GM12878 (cell line): ENCODE data around the gene RAB31. TPM values are rescaled to one million over a fixed set of nuclear protein-coding genes. Genes with fewer than 3 reads are reported as not detected.

Experiments used
- ATAC-seq: fragments of 200-7000 bp; cut with Tn5 transposase; 3 replicates; pipeline ENCODE4 v1.9.1; 2020; ENCODE audit warnings: mild to moderate bottlenecking, moderate library complexity
- BruUV-seq: library from RNA; stranded (reverse); fragments of 400-500 nt; replicated peaks from 2 replicates; lab custom pipeline; 2021; lab: Mats Ljungman, UMichigan
- CTCF ChIA-PET: fragments of 300-600 bp; sonication (Branson Sonifier 250); formaldehyde crosslinking; extraction: SDS; loops from one replicate; lab custom pipeline; 2021; ENCODE audit warnings: inconsistent platforms; lab: Yijun Ruan, JAX
- POLR2A ChIA-PET: fragments of 350-600 bp; formaldehyde crosslinking; extraction: SDS; loops from one replicate; lab custom pipeline; 2021; ENCODE audit warnings: inconsistent platforms; lab: Charles Lee
- RAD21 ChIA-PET: fragments of 300-600 bp; sonication (Branson Sonifier 250); formaldehyde crosslinking; loops from one replicate; lab custom pipeline; 2023; ENCODE audit warnings: antibody characterized with exemption; ENCODE audit not compliant: unreplicated experiment; lab: Charles Lee
- SMC1A ChIA-PET: fragments of 300-600 bp; sonication (Branson Sonifier 250); formaldehyde crosslinking; loops from one replicate; lab custom pipeline; 2023; ENCODE audit not compliant: unreplicated experiment, uncharacterized antibody; lab: Charles Lee
- DNase-seq: peaks from one replicate; pipeline ENCODE4 v3.0.0-alpha.2; 2011; ENCODE audit warnings: low read depth, low spot score
- FAIRE-seq: peaks from 3 replicates; lab custom pipeline; 2011; peaks lifted over from hg19 to GRCh38; lab: Jason Lieb, UNC
- H2AFZ ChIP-seq: 2 replicates; pipeline ENCODE4 v1.6.0; 2011; ENCODE audit warnings: low read depth, low read length, control low read depth; ENCODE audit not compliant: control insufficient read depth
- H3K27ac ChIP-seq: 2 replicates; pipeline ENCODE4 v1.5.1; 2011; ENCODE audit warnings: control low read depth; ENCODE audit not compliant: control insufficient read depth, insufficient read depth
- H3K27me3 ChIP-seq, 2 experiments: replicated peaks in 1 of 2; 2 replicates each; pipeline versions ENCODE4 v1.6.0 to v1.6.1; 2011; ENCODE audit warnings: low read length in 1 of 2; ENCODE audit not compliant: control insufficient read depth in 2 of 2, insufficient read depth in 2 of 2
- H3K36me3 ChIP-seq, 2 experiments: 2 replicates each; pipeline ENCODE4 v1.5.1; 2011; ENCODE audit warnings: low read length in 1 of 2; ENCODE audit not compliant: control insufficient read depth in 2 of 2, insufficient read depth in 2 of 2
- H3K4me1 ChIP-seq: 2 replicates; pipeline ENCODE4 v1.6.1; 2011; ENCODE audit warnings: mild to moderate bottlenecking, low read length, moderate library complexity, mixed read lengths; ENCODE audit not compliant: control insufficient read depth, insufficient read depth
- H3K4me2 ChIP-seq: 2 replicates; pipeline ENCODE4 v1.6.0; 2011; ENCODE audit warnings: control low read depth; ENCODE audit not compliant: control insufficient read depth, insufficient read depth
- H3K4me3 ChIP-seq: fragments of 200-600 bp; sonication (generic); 2 replicates; pipeline ENCODE4 v1.5.1; 2016
- H3K79me2 ChIP-seq: 2 replicates; pipeline ENCODE4 v1.6.0; 2011; ENCODE audit warnings: low read length; ENCODE audit not compliant: control insufficient read depth, insufficient read depth
- H3K9ac ChIP-seq: 2 replicates; pipeline ENCODE4 v1.8.0; 2011; ENCODE audit warnings: low read length, control low read depth, mixed read lengths; ENCODE audit not compliant: control insufficient read depth, insufficient read depth
- H3K9me3 ChIP-seq: replicated peaks from 3 replicates; pipeline ENCODE4 v1.5.1; 2011; ENCODE audit warnings: mild to moderate bottlenecking, low read length; ENCODE audit not compliant: control insufficient read depth, insufficient read depth
- H4K20me1 ChIP-seq: 2 replicates; pipeline ENCODE4 v1.6.0; 2011; ENCODE audit not compliant: control insufficient read depth, insufficient read depth
- CREB1 ChIP-seq: IDR thresholded peaks from 2 replicates; pipeline ENCODE4 v1.6.1; 2012; ENCODE audit warnings: low read depth, mild to moderate bottlenecking, inconsistent platforms
- CTCF ChIP-seq, 3 experiments: IDR thresholded peaks in 2 of 3; conservative IDR thresholded peaks in 1 of 3; 2 replicates each; pipeline ENCODE4 v1.5.1; 2011; ENCODE audit warnings: low read depth in 3 of 3, low read length in 3 of 3, mild to moderate bottlenecking in 3 of 3, control low read depth in 2 of 3, moderate library complexity in 2 of 3, inconsistent platforms in 1 of 3, mixed read lengths in 1 of 3; ENCODE audit not compliant: control insufficient read depth in 2 of 3, insufficient read depth in 1 of 3; ENCODE audit errors: extremely low read depth in 1 of 3
- GABPA ChIP-seq: IDR thresholded peaks from 2 replicates; pipeline ENCODE4 v1.6.1; 2014; ENCODE audit warnings: antibody characterized with exemption, low read depth, mild to moderate bottlenecking, inconsistent platforms
- HCFC1 ChIP-seq: fragments of 150-350 bp; IDR thresholded peaks from 2 replicates; pipeline ENCODE4 v1.6.1; 2014; ENCODE audit warnings: low read length
- IRF4 ChIP-seq: IDR thresholded peaks from 2 replicates; pipeline ENCODE4 v1.6.1; 2011; ENCODE audit warnings: low read depth, low read length
- IRF5 ChIP-seq: fragments of 450-650 bp; IDR thresholded peaks from 2 replicates; pipeline ENCODE4 v1.6.1; 2017; ENCODE audit warnings: borderline replicate concordance
- NR2C1 ChIP-seq: fragments of 450-650 bp; IDR thresholded peaks from 2 replicates; pipeline ENCODE4 v1.6.1; 2017; ENCODE audit warnings: antibody characterized with exemption, mild to moderate bottlenecking, moderate library complexity
- RB1 ChIP-seq: fragments of 450-650 bp; formaldehyde crosslinking; IDR thresholded peaks from 2 replicates; pipeline ENCODE4 v1.6.1; 2017; ENCODE audit warnings: mild to moderate bottlenecking, borderline replicate concordance
- RBBP5 ChIP-seq: fragments of 200-600 bp; sonication (generic); conservative IDR thresholded peaks from 2 replicates; pipeline ENCODE4 v1.6.1; 2016
- SUPT20H ChIP-seq: IDR thresholded peaks from 2 replicates; pipeline ENCODE4 v1.6.1; 2011; ENCODE audit warnings: low read depth, mild to moderate bottlenecking, low read length, moderate library complexity, borderline replicate concordance; ENCODE audit not compliant: control insufficient read depth
- TARDBP ChIP-seq: IDR thresholded peaks from 2 replicates; pipeline ENCODE4 v1.6.1; 2016; ENCODE audit warnings: borderline replicate concordance
- TCF7 ChIP-seq: IDR thresholded peaks from 2 replicates; pipeline ENCODE4 v1.6.1; 2014; ENCODE audit warnings: antibody characterized with exemption, borderline replicate concordance
- WGBS: methylation state at CpG from one replicate; pipeline ENCODE4 v1.1.6; 2016; ENCODE audit warnings: low lambda C conversion rate; ENCODE audit not compliant: insufficient replicate concordance, insufficient coverage; ENCODE audit errors: missing lambda C conversion rate; 5-methylcytosine and 5-hydroxymethylcytosine counted together
- in situ Hi-C: fragments of 300-500 bp; cut with MboI; formaldehyde crosslinking; loops from 9 replicates; pipeline ENCODE4 v1.14.3; 2018; ENCODE audit warnings: mixed read lengths
- intact Hi-C: fragments of 100-400 bp; cut with micrococcal nuclease; formaldehyde crosslinking; loops from one replicate; pipeline ENCODE4 v1.14.2; 2022; ENCODE audit not compliant: unreplicated experiment
- polyA plus RNA-seq, 11 experiments: library from polyadenylated mRNA; depleted of rRNA in 4 of 11; unstranded in 6 of 11; stranded (reverse) in 5 of 11; fragments of >200 nt; fragmentation: Nextera tagmentation in 4 of 11; fragmentation: Illumina TruSeq in 1 of 11; extraction: Ambion mirVana in 4 of 11; extraction: Trizol in 1 of 11; gene quantifications; 1 replicate in 1 of 11; 2 replicates in 10 of 11; pipeline versions ENCODE4 v1.2.1 to v1.2.3, GENCODE V29; 2011 to 2016; ENCODE audit warnings: inconsistent platforms in 2 of 11, missing spikeins in 2 of 11, low read depth in 1 of 11
- total RNA-seq, 4 experiments: library from RNA; depleted of rRNA in 3 of 4; stranded (reverse); fragments of >200 nt in 3 of 4; fragmentation: Illumina TruSeq in 1 of 4; extraction: Trizol in 1 of 4; gene quantifications; 2 replicates each; pipeline versions ENCODE4 v1.2.1 to v1.2.3, GENCODE V29; 2013 to 2021

The RAB31 gene
- total and polyA plus RNA-seq, 10 of the 15 experiments (the other 5 are each of a cell fraction or from before 2014, with no cell fraction given), result 0.80 to 23.3 (median 12.2) TPM

- no peak for TF ChIP-seq IRF5
- no peak for TF ChIP-seq CTCF (IDR thresholded peaks at IDR 0.05 in 2 of 3, conservative IDR thresholded peaks at IDR 0.05 in 1 of 3; ENCODE audit: control insufficient read depth in 2 of 3, extremely low read depth in 1 of 3, insufficient read depth in 1 of 3, low read depth in 3 of 3, low read length in 3 of 3)
- TF ChIP-seq HCFC1, result no peak
- no peak for TF ChIP-seq TCF7
- TF ChIP-seq RB1, result no peak
- no peak for TF ChIP-seq CREB1
Measured at GRCh38 chr18:9712130-9712577, 4.1 kb downstream of the RAB31 start (continued).

GRCh38 chr18:9712611-9713010, 4.5 kb downstream of the RAB31 start:
- Histone ChIP-seq H3K27me3 (peaks cover 0 to 7% of the 10 kb centered on the region in 2 experiments; a peak in 3 of 4 replicates), H4K20me1 (no peaks in the 10 kb centered on the region), H2AFZ (no peak overlapping the region), H3K79me2 (peaks cover 5% of the 10 kb centered on the region), H3K27ac (no peak overlapping the region), H3K9ac (no peak overlapping the region), H3K36me3 (no peaks in the 10 kb centered on the region), H3K4me1 (peaks cover 35% of the 10 kb centered on the region), H3K9me3 (no peaks in the 10 kb centered on the region; the same call in 2 of the 3 replicates), H3K4me3 (no peak overlapping the region), H3K4me2 (no peak overlapping the region)
- intact Hi-C loops (no loop called here), in situ Hi-C loops (no loop called here)
- TF ChIP-seq TARDBP, result no peak
- TF ChIP-seq NR2C1, result no peak
- TF ChIP-seq RBBP5, result no peak
- TF ChIP-seq IRF4, result no peak
- TF ChIP-seq SUPT20H, result no peak
- TF ChIP-seq GABPA, result no peak
- FAIRE-seq, result no peak
- POLR2A ChIA-PET, result no interaction called here
- SMC1A ChIA-PET, result interaction anchor here (0.7 kb wide), 1 partner anchor 156 kb away, joined by 3 read pairs; no protein-coding TSS in a partner anchor
- no TSS peak for BruUV-seq
- no peak for DNase-seq
- 100% methylated on average over 2 of the region's 3 CpGs for WGBS
- CTCF ChIA-PET, result no interaction called here
- no peak for ATAC-seq
- RAD21 ChIA-PET, result no interaction called here
